Measurements from ENCODE around the gene NFIB.

DNA sequence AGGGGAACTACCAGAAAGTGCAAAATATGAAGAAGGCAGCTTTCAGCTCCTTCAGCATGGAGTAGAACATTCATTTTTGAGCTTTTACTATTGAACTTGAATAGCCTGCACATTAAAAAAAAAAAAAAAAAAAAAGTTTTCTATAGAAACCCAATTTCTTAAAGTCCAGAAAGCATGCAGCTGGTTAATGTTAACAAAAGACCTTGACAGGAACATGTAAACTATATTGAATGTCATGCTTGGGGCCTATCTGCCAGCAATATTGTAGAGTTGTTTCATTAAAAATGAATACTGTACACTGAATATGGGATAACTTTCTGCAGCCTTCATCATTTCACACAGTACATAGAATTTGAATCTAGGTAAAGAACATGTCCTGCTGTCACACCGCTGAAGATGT is 230.6 kb downstream of the NFIB start:
- TF ChIP-seq SUZ12 (IDR thresholded peaks at IDR 0.05; ENCODE audit: extremely low read depth, insufficient read depth, insufficient read length) (no peak), ZNF274 (IDR thresholded peaks at IDR 0.05; ENCODE audit: low read depth, low read length) (no peak), YY1 (IDR thresholded peaks at IDR 0.05; ENCODE audit: insufficient read depth, insufficient read length) (no peak)

All from NT2/D1 (cell line).